Endodermal cell (in vitro differentiated cells): ENCODE results near the gene SRSF6. TPM values are rescaled to one million over a fixed set of nuclear protein-coding genes. Genes with fewer than 3 reads are reported as not detected.

ENCODE experiments used
- DNase-seq: peaks from one replicate; pipeline ENCODE4 v3.0.0-alpha.2; 2017
- H3K27ac ChIP-seq: 2 replicates; pipeline ENCODE4 v1.5.1; 2013; ENCODE audit warnings: mild to moderate bottlenecking, low read depth, low read length, moderate library complexity
- H3K27me3 ChIP-seq: 2 replicates; pipeline ENCODE4 v1.6.1; 2013; ENCODE audit warnings: mild to moderate bottlenecking, low read length, moderate library complexity; ENCODE audit not compliant: insufficient read depth, control insufficient read depth, poor library complexity, severe bottlenecking
- H3K36me3 ChIP-seq: 2 replicates; pipeline ENCODE4 v1.7.0; 2013; ENCODE audit warnings: mild to moderate bottlenecking, low read length, moderate library complexity; ENCODE audit not compliant: control insufficient read depth, insufficient read depth
- H3K4me1 ChIP-seq: one replicate; pipeline ENCODE4 v1.7.0; 2013; ENCODE audit warnings: low read length; ENCODE audit not compliant: control insufficient read depth, insufficient read depth
- H3K4me3 ChIP-seq: 2 replicates; pipeline ENCODE4 v1.5.1; 2013; ENCODE audit warnings: mild to moderate bottlenecking, low read length, moderate library complexity
- H3K9ac ChIP-seq: 2 replicates; pipeline ENCODE4 v1.6.1; 2013; ENCODE audit warnings: mild to moderate bottlenecking, low read length, moderate library complexity; ENCODE audit not compliant: poor library complexity, severe bottlenecking; ENCODE audit errors: extremely low read depth
- H3K9me3 ChIP-seq: 2 replicates; pipeline ENCODE4 v1.6.1; 2013; ENCODE audit warnings: mild to moderate bottlenecking, low read length, moderate library complexity; ENCODE audit not compliant: control insufficient read depth
- H3K27ac Mint-ChIP-seq: 2 replicates; pipeline ENCODE4 v1.8.0; 2020; ENCODE audit warnings: mixed read lengths
- H3K27me3 Mint-ChIP-seq: 2 replicates; pipeline ENCODE4 v1.8.0; 2021; ENCODE audit warnings: mild to moderate bottlenecking, mixed read lengths; ENCODE audit not compliant: insufficient read depth
- H3K36me3 Mint-ChIP-seq: 2 replicates; pipeline ENCODE4 v1.8.0; 2020; ENCODE audit warnings: low read depth, mixed read lengths
- H3K4me1 Mint-ChIP-seq: 2 replicates; pipeline ENCODE4 v1.8.0; 2020; ENCODE audit warnings: mixed read lengths
- H3K4me3 Mint-ChIP-seq: 2 replicates; pipeline ENCODE4 v1.8.0; 2020; ENCODE audit warnings: mild to moderate bottlenecking, moderate library complexity, mixed read lengths
- H3K9me3 Mint-ChIP-seq: 2 replicates; pipeline ENCODE4 v1.8.0; 2020; ENCODE audit warnings: mild to moderate bottlenecking, mixed read lengths
- WGBS, 2 experiments: methylation state at CpG; one replicate each; pipeline versions ENCODE4 v1.1.5 to v1.1.7; 2013; ENCODE audit warnings: missing lambda C conversion rate in 2 of 2, mixed read lengths in 1 of 2; ENCODE audit not compliant: insufficient coverage in 1 of 2, insufficient read length in 1 of 2; 5-methylcytosine and 5-hydroxymethylcytosine counted together
- total RNA-seq, 2 donors: library from RNA; stranded (reverse); fragmentation: NEBNext Ultra II Directional in 1 of 2; extraction: Animal tissue kit (Norgen Biotek cat#: 25700) in 1 of 2; gene quantifications; 2 replicates in 1 of 2; 3 replicates in 1 of 2; pipeline ENCODE4 v1.2.1, GENCODE V29; 2021
- TF ChIP-seq, protein P1 (sequence below): fragments of 200-600 bp; sonication (generic); conservative IDR thresholded peaks from 2 replicates; pipeline ENCODE4 v1.5.0; 2021; ENCODE audit warnings: antibody characterized with exemption, mild to moderate bottlenecking

Gene SRSF6
- total RNA-seq, 2 donors from 2014 or later = 146 to 199 TPM

DNA sequence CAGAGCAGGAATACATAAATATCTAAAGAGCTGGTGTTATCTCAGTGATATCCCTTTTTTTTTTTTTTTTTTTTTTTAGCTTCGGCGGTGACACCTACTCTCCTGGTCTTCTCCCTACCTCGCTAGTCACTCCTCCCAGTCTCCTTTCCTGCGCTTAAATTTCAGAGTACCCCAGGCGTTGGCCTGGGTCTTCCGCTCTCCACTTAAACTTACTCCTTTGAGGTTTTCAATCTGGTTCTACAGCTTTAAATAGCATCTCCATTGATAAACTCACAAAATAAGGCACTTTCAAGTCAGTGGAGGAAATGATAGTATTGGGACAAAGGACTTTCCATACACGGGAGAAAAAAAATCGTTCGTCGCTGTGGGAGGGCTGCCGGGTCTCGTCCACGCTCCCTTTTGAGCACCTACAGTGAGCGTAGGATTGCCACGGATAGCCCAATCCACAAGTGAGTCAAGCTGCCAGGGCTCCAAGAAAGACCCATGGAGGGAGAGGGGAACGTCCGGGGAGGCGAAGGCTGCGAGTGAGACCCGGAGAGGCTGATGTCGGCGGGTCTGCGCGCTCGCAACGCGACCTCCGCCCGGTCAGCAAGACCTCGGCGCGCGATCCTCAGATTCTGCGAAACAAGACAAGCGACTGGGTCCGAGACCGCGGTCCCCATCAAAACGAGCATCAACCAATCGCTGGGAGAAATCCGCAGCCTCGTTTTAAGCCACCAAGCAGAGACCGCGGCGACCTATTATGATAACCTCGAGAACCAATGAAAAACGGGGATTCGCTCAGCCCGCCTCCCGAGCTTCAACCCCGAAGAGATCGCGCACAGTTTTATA, 672 bp upstream of the SRSF6 start:
- H3K27me3 Mint-ChIP-seq = peaks cover 11% of the 10 kb centered on the region
- Histone ChIP-seq H3K27me3 (no peaks in the 10 kb centered on the region), H3K4me1 (peaks cover 5% of the 10 kb centered on the region), H3K4me3 (peak overlapping the region; percentile 90), H3K27ac (peak overlapping the region; percentile 99), H3K9me3 (no peaks in the 10 kb centered on the region), H3K9ac (peak overlapping the region; percentile 100), H3K36me3 (peaks cover 31% of the 10 kb centered on the region)
- peaks cover 14% of the 10 kb centered on the region for H3K4me1 Mint-ChIP-seq
- DNase-seq = peak; percentile 96
- TF ChIP-seq, protein P1, sequence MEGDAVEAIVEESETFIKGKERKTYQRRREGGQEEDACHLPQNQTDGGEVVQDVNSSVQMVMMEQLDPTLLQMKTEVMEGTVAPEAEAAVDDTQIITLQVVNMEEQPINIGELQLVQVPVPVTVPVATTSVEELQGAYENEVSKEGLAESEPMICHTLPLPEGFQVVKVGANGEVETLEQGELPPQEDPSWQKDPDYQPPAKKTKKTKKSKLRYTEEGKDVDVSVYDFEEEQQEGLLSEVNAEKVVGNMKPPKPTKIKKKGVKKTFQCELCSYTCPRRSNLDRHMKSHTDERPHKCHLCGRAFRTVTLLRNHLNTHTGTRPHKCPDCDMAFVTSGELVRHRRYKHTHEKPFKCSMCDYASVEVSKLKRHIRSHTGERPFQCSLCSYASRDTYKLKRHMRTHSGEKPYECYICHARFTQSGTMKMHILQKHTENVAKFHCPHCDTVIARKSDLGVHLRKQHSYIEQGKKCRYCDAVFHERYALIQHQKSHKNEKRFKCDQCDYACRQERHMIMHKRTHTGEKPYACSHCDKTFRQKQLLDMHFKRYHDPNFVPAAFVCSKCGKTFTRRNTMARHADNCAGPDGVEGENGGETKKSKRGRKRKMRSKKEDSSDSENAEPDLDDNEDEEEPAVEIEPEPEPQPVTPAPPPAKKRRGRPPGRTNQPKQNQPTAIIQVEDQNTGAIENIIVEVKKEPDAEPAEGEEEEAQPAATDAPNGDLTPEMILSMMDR = no peak
- peak overlapping the region; percentile 89 for H3K4me3 Mint-ChIP-seq
- 1 to 2% methylated on average over 36 to 53 of the region's 53 CpGs for WGBS, 2 experiments
- H3K36me3 Mint-ChIP-seq = peaks cover 32% of the 10 kb centered on the region
- peak overlapping the region; percentile 100 for H3K27ac Mint-ChIP-seq
- no peaks in the 10 kb centered on the region for H3K9me3 Mint-ChIP-seq

GRCh38 chr20:43458422-43458924, 777 bp downstream of the SRSF6 start:
- Mint-ChIP-seq H3K27me3 (peaks cover 7% of the 10 kb centered on the region), H3K36me3 (peaks cover 46% of the 10 kb centered on the region), H3K4me3 (peak overlapping the region; percentile 89), H3K4me1 (peaks cover 14% of the 10 kb centered on the region), H3K27ac (peak overlapping the region; percentile 100), H3K9me3 (no peaks in the 10 kb centered on the region)
- H3K9me3 ChIP-seq = no peaks in the 10 kb centered on the region
- H3K27me3 ChIP-seq = no peaks in the 10 kb centered on the region
- peaks cover 46% of the 10 kb centered on the region for H3K36me3 ChIP-seq
- peak overlapping the region; percentile 100 for H3K9ac ChIP-seq
- WGBS, 2 experiments = 0% methylated on average over 37 of the region's 41 CpGs; no CpG with 5 or more reads in 1 of the 2 experiments
- peaks cover 5% of the 10 kb centered on the region for H3K4me1 ChIP-seq
- TF ChIP-seq, protein P1 = no peak
- H3K4me3 ChIP-seq = peak overlapping the region; percentile 90
- DNase-seq = peak; percentile 59
- H3K27ac ChIP-seq = peak overlapping the region; percentile 99

- Histone ChIP-seq H3K9ac (peak overlapping the region; percentile 100), H3K9me3 (no peaks in the 10 kb centered on the region), H3K27me3 (no peaks in the 10 kb centered on the region), H3K27ac (no peak overlapping the region), H3K4me1 (peaks cover 5% of the 10 kb centered on the region), H3K36me3 (peaks cover 54% of the 10 kb centered on the region), H3K4me3 (peak overlapping the region; percentile 90)
- Mint-ChIP-seq H3K4me3 (peak overlapping the region; percentile 89), H3K9me3 (no peaks in the 10 kb centered on the region), H3K27me3 (peaks cover under 1% of the 10 kb centered on the region), H3K27ac (peak overlapping the region; percentile 74), H3K36me3 (peaks cover 54% of the 10 kb centered on the region), H3K4me1 (peaks cover 14% of the 10 kb centered on the region)
- no peak for DNase-seq
- 80 to 85% methylated on average over 8 to 11 of the region's 12 CpGs for WGBS, 2 experiments
- TF ChIP-seq, protein P1 = no peak
Measured at GRCh38 chr20:43459022-43459942, 1.6 kb downstream of the SRSF6 start.
